ENCODE results near the gene SBNO2. TPM values are rescaled to one million over a fixed set of nuclear protein-coding genes. Genes with fewer than 3 reads are reported as not detected.

SBNO2 gene
- total and polyA plus RNA-seq, 12 donors, result 12.6 to 61.3 (median 16.1) TPM

DNA sequence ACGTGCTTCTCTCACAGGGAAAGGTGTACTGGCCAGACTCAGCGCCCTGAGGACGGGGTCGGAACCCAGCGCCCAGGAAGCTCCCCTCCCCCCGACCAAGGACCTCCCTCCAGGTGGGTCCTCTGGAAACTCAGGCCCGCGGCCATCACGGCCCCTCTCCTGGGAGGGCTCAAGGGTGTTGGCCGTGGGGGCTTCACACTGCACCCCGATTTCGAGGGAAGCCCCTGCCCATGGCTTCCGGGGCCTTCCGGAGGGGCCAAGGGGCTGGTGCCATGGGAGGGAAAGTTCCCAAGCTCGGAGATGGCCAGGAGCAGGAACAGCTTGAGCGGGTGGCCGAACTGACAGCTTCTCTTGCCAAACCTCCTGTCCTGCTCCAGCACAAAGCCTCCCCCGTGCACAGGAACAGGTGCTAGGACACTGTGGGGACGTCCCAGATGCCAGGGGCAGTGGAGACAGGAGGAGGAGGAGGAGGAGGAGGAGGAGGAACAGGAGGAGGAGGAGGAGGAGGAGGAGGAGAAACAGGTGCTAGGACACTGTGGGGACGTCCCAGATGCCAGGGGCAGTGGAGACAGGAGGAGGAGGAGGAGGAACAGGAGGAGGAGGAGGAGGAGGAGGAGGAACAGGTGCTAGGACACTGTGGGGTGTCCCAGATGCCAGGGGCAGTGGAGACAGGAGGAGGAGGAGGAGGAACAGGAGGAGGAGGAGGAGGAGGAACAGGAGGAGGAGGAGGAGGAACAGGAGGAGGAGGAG, 10.0 kb downstream of the SBNO2 start:
- TF ChIP-seq, protein P1, sequence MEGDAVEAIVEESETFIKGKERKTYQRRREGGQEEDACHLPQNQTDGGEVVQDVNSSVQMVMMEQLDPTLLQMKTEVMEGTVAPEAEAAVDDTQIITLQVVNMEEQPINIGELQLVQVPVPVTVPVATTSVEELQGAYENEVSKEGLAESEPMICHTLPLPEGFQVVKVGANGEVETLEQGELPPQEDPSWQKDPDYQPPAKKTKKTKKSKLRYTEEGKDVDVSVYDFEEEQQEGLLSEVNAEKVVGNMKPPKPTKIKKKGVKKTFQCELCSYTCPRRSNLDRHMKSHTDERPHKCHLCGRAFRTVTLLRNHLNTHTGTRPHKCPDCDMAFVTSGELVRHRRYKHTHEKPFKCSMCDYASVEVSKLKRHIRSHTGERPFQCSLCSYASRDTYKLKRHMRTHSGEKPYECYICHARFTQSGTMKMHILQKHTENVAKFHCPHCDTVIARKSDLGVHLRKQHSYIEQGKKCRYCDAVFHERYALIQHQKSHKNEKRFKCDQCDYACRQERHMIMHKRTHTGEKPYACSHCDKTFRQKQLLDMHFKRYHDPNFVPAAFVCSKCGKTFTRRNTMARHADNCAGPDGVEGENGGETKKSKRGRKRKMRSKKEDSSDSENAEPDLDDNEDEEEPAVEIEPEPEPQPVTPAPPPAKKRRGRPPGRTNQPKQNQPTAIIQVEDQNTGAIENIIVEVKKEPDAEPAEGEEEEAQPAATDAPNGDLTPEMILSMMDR (IDR thresholded peaks at IDR 0.05), result no peak
- Histone ChIP-seq H3K36me3 (peaks cover 0 to 24% (median 0%) of the 10 kb centered on the region in 9 donors), H3K4me3 (peak overlapping the region in 2 of 10 donors; percentile 14 to 26), H3K27ac (peak overlapping the region in 4 of 10 donors; percentile 27 to 58 (median 46)), H3K9me3 (no peaks in the 10 kb centered on the region), H3K27me3 (no peaks in the 10 kb centered on the region), H3K4me1 (peaks cover 3 to 29% (median 5%) of the 10 kb centered on the region in 9 donors)
- no peak for DNase-seq
- WGBS, 2 donors, result 78 to 80% methylated on average over 20 of the region's 20 CpGs
- ATAC-seq, result no peak
- intact Hi-C loops (cut with DNase I), result no loop called here

DNA sequence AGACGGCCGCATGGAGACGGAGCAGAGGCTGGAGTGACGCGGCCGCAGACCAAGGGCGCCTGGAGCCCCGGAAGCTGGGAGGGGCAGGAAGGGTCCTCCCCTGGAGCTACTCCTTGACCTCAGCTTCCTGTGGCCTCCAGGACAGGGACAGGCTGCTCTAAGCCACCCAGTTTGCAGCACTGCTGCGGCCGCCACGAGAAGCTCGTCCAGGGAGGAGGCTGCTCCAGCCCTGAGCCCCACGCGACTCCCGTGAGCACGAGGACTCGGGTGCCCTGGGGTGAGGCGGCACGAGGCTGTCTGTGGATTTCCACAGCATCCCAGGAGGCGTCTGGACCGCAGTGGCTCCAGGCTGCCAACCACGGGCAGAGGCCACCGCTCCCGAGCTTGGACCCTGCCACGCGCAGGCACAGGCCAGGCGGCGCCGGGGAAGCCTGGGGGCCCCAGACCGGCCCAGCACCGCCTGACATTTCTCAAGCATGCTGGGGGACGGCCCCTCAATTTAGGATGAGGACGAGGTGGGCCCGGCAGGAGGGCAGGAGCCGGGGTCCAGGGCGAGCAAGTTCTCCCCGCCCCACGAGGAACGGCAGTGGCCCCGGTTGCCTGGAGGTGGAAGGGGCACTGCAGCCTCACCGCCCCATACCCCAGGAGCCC, 10.7 kb downstream of the SBNO2 start:
- Histone ChIP-seq H3K9me3 (no peaks in the 10 kb centered on the region), H3K27me3 (no peaks in the 10 kb centered on the region), H3K27ac (peak overlapping the region in 6 of 10 donors; percentile 27 to 58 (median 44)), H3K36me3 (peaks cover 0 to 19% (median 0%) of the 10 kb centered on the region in 9 donors), H3K4me1 (peaks cover 3 to 24% (median 5%) of the 10 kb centered on the region in 9 donors), H3K4me3 (peak overlapping the region in 2 of 10 donors; percentile 14 to 26)
- TF ChIP-seq, protein P1 (IDR thresholded peaks at IDR 0.05), result no peak
- DNase-seq (peak in 1 of 2 donors; percentile 56), ATAC-seq (peak; percentile 37 to 75 (median 52))
- intact Hi-C loops (cut with DNase I), result no loop called here
- 77 to 83% methylated on average over 41 of the region's 41 CpGs for WGBS, 2 donors

DNA sequence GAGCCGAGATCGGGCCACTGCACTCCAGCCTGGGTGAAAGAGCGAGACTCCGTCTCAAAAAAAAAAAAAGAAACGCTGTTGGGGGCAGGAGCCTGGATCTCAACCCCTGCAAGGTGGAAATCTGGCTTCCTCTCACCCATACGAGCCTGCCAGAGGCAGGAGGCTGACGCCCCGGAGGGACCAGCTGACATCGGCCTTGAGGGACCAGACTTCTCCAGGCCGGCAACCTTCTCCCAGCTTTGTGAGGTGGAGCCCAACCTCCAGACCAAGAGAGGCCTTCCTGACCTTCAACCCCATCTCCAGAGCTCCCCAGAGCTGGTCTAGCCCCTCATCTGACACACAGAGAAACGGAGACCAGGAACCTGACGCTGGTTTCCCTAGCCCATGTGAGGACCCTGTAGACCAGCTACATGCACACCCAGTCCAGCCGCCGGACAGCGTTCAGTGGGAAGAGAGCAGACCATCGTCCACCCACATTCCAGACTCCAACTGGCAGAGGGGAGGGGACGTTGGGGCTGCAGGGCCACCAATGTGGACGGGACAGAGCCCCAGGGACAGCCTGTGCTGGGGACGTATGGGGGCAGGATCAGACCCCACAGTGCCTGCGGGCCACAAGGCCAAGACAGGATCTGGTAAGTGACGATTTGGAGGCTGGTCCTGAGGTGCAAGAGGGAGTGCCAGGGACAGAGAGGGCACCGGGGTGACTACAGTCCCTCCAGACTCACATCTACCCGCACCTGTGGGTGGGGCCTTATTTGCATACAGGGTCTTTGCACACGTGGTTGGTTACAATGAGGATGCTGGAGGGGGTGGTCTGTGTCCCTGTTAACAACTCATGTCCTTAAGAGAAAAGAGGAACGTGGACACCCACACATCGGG, 11.4 kb downstream of the SBNO2 start:
- intact Hi-C loops (cut with DNase I), result no loop called here
- H3K4me1 ChIP-seq, result peaks cover 3 to 24% (median 5%) of the 10 kb centered on the region in 9 donors
- ATAC-seq (peak in 2 of 8 donors; percentile 1 to 15), DNase-seq (no peak)
- H3K36me3 ChIP-seq, result peaks cover 0 to 21% (median 0%) of the 10 kb centered on the region in 9 donors
- no peaks in the 10 kb centered on the region for H3K9me3 ChIP-seq
- no peaks in the 10 kb centered on the region for H3K27me3 ChIP-seq
- H3K4me3 ChIP-seq, result peak overlapping the region in 1 of 10 donors; percentile 26
- peak overlapping the region in 3 of 10 donors; percentile 27 to 44 (median 31) for H3K27ac ChIP-seq
- TF ChIP-seq, protein P1 (IDR thresholded peaks at IDR 0.05), result no peak
- 82% methylated on average over 26 of the region's 26 CpGs for WGBS, 2 donors

DNA sequence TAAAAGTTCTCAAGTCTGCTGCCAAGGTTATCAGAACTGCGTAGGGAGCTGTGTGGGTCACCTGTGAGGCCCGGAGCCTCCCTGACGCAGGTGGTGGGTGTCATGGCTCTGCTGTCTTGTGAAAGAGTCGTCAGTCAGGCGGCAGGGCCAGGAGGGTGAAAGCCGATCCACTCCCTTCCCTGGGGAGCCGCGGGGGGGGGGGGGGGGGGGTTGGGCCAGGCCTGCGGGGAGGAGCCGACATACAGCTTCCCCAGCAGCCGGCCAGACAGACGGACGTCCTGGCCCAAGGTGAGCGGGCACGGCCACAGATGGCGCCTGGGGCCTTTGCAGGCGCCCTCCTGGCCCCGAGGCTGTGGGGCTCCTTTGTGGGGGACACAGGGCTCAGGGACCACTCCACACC, 12.4 kb downstream of the SBNO2 start:
- Histone ChIP-seq H3K9me3 (no peaks in the 10 kb centered on the region), H3K36me3 (peaks cover 0 to 15% (median 0%) of the 10 kb centered on the region in 9 donors), H3K4me1 (peaks cover 3 to 24% (median 5%) of the 10 kb centered on the region in 9 donors), H3K27ac (no peak overlapping the region), H3K27me3 (no peaks in the 10 kb centered on the region), H3K4me3 (no peak overlapping the region)
- ATAC-seq, result peak in 1 of 8 donors; percentile 2
- TF ChIP-seq, protein P1 (IDR thresholded peaks at IDR 0.05), result no peak
- intact Hi-C loops (cut with DNase I), result no loop called here
- 62 to 76% methylated on average over 16 to 18 of the region's 18 CpGs for WGBS, 2 donors
- no peak for DNase-seq

All from heart right ventricle (tissue), 16 donors.